Ammon's horn (tissue), 1 donor: ENCODE measurements around the gene GLB1L3.
"Not testable (repeated sequence)": the region's sequence is repeated elsewhere in the genome, so short reads cannot be mapped to it uniquely, and the experiment has no call there.

ENCODE experiments used
- DNase-seq: peaks from one replicate; pipeline ENCODE4 v3.0.0-alpha.2; 2016; ENCODE audit warnings: low spot score

The GLB1L3 gene

DNA sequence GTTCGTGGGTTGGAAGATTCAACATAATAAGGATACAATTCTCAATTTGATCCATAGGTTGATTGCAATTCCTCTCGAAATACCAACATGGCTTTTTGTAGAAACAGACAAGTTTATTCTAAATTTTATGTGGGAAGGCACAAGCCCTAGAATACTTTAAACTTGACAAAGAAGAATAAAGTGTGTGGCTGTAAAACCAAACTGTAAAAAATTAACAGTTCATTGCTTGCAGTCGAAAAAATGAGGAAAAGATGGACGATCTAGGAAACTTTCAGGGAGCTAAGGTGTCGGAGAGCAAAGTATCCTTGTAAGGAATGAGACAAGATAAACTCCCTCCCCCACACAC is 1.0 kb upstream of the GLB1L3 start:
- no peak for DNase-seq

DNA sequence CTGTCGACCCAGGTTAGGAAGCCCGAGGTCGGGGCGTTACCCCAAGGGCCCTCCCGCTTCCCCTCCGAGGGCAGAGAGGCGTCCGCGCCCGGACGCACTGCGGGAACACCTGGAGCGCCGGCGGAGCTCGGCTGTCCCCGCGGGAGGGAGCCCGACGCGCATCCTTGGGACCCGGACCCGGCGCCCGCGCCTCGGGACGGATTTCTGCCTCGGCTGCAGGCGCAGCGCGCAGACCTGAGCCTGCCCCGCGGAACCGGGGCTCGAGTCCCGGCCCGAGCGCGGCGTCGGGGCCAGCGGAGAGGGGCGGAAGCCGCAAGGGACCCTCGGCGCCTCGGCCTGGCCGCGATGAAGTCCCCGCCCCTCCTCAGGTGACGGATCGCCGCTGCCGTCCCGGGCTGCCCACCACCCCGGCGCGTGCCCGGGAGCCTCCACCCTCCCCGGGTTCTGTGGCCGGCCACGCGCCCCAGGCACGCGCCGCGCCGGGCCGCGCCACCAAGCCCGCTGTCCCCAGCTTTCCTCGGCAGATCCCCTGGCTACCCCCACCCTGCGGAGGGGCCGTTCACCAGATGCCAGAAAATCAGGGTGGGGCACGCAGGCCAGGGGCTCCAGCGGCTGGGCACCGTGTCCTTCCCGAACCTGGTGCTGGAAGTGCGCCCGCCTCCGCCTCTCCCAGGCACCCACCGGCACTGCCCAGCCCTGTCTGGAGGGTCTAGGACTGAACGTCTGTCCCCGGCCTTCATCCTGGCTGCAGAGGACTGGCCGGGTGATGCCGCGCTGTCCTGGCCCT is 410 bp downstream of the GLB1L3 start:
- DNase-seq = no peak

DNA sequence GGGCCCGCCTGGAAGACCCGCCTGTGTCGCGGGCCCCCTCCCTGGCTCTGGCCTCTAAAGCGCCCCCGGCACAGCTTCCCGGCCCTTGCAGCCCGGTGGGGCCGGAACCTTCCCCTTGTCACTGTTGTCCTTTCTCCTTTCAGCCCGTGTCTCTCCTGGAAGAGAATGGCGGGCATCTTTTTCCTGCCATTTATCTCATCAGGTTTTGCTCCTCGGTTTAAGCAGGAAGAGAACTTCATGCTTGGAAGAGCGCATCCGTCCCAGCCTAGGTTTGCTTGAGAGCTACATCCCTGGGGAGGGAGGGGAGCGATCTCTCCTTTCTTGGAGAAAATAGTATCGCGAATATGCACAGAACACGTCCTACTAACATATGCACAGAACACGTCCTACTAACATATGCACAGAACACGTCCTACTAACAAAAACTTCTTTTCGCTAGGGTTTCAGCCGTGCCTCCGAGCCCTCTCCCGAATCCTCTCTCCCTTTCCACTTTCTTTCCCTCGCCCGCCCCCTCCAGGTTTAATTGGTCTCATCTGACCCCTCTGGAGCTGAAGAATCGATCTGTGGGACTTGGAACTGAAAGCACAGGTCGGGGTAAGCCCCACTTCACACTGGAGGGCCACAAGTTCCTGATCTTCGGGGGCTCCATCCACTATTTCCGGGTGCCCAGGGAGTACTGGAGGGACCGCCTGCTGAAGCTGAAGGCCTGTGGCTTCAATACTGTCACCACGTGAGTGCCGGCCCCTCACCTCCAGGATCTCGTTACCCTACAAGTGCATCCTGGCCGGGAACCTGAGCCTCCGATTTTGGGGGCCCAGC is 1.2 kb downstream of the GLB1L3 start:
- DNase-seq = no peak

DNA sequence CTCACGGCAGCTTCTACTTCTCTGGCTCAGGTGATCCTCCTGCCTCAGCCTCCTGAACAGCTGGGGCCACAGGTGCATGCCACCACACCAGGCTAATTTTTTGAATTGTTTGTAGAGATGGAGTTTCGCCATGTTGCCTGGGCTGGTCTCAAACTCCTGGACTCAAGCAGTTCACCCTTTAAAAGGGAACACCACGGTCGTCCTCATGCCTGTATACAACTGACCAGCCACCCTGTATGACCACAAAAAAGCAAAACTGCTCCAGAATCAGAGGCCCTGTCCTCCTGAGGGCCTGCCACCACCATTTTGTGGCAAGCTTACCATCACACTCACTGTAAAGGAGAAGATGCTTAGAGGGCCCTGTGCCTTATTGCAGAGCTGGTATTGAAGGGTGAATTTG is 2.2 kb downstream of the GLB1L3 start:
- no peak for DNase-seq

DNA sequence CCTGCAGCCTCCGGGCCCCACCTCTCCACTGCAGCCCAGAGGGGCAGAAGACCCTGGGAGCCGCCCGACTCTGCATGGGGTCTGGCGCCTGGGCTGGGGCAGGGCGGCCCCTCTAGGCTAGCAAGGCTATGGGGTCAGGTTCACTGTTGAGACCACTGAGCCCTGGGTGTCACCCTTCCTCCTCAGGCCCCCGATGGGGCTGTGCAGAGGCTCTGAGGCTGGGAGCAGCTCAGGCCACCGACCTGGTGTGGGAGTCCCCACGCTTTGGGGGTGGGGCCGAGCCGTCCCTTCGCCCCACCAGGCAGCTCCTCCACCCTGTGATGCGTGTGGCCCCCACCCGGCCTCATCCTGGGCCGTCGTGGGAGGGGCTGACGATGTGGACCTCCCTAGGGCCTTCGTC is 5.5 kb downstream of the GLB1L3 start:
- not testable (repeated sequence) for DNase-seq

DNA sequence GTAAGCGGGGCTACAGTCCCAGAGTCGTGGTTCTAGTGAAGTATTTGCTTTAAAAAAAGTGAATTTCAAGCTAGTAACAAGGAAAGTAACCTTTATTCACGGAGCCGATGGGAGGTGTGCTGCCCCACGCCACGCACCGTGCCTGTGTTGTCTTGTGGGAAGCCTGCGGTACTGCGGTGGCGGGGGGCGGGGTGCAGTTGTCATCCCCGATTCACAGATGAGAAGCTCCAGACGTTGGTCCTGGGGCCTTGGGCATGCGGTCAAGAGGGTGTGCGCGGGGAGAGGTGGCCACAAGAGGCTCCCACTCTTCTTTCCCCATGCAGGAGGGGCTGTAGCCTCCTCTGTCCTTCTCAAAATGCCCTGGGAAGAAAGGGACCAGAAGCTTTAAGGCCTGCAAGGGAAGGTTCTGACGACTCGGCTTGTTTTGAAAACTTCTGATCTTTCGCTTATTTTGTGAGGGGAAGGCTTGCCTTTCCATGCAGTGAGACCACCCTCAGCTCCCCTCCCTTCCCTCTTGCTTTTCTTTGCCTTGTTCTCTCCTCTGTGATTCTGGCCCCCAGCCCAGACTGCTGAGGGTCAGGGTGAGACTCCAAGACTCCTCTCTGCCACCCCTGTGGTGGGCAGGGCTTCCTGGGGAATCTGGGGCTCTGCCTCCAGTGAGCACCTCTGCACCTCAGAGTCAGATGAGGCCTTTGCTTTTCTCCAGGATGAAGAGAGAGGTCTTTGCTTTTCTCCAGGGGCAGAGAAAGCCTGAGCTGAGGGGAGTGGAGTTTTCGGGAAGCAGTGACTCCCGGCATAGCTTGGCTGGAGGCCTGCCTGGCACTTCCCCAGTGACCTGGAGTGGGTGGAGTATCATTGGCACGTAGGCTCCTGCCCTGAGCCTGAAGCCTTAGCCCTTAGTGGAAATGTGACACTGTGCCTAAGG is 6.2 kb downstream of the GLB1L3 start:
- DNase-seq = no peak

DNA sequence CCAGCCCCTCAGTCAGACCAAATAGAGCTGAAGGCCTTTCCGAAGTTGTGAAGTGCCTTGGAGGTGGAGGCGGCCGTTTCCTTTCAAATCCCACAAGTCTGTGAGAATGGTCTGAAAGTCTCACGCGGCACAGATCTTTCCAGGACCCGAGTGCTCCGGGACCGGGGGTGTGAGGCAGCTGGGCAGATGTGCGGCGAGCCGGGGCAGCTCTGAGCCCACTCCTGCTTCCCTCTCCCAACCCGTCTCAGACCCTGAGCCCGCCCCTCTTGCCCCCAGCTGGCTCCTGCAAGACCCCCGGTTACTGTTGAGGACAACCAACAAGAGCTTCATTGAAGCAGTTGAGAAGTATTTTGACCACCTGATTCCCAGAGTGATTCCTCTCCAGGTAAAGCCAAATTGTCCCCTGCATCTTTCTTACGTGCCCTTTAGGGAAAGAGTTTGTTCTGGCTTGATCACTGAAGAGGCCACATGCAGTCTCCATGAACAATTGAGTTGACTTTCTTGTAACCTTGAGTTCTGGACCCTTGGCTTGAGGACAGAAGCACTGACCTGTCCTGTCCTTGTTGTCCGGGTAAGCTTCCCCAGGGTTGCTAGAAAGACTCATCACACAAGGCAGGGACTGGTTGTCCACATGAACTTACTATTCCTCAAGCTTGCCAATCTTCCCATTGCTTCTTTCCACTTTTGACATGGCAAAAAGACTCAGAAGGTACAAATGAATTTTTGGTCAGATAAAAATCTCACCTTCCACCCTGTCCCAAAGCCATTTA is 7.5 kb downstream of the GLB1L3 start:
- no peak for DNase-seq

DNA sequence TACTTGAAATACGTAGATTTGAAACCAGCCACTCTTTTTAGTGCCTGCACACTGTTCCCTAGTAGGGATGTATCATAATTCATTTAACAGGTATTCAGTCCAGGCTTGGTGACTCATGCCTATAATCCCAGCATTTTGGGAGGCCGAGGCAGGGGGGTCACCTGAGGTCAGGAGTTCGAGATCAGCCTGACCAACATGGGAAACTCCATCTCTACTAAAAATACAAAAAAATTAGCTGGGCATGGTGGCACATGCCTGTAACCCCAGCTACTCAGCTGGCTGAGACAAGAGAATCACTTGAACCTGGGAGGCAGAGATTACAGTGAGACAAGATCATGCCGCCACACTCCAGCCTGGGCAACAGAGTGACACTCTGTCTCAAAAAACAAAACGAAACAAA is 8.2 kb downstream of the GLB1L3 start:
- DNase-seq = not testable (repeated sequence)

DNA sequence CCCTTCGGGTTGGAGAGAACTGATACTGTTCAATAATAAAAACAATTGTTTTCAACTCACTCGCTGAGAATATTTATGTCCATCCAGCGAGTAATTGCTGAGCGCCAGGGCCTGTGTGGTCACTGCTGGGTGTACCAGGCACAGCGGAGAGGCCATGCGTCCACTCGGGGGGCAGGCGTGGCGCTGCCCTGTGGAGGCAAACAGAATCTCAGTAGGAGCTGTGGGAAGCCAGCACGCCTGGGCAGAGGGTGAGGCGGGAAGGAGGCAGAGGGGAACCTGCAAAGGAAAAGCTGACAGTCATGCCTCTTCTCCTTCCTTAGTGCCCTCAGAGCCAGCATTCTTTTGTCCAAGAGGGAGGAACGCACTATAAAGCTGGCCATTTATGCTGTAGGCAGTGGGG is 11.4 kb downstream of the GLB1L3 start:
- no peak for DNase-seq

DNA sequence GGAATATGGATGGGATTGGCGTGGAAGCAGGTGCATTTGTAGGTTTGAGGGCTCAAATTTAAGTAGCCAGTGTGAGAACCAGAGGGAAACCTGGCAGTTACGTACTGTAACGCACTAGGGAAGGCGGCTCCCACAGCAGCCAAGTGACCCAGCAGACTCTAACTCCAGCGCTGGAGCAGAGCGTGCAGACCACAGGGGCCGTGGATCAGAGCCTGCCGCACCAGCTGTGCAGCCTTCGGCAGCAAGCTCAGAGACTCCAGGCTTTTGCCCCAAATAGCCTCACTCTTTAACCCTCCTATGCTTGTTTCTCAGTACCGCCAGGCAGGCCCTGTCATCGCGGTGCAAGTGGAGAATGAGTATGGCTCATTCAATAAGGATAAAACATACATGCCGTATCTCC is 12.3 kb downstream of the GLB1L3 start:
- DNase-seq = no peak

DNA sequence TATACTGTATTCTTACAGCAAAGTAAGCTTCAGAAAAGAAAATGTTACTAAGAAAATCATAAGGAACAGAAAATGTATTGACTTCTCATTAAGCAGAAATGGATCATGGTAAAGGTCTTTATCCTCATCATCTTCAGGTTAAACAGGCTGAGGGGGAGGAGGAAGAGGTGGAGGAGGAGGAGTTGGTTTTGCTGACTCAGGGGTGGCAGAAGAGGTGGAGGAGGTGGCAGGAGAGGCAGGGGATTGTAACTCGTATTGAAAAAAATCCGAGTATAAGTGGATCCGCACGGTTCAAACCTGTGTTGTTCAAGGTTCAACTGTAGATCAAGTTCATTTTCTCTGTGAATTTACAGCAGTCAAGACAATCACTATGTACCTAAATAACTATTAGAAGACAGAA is 13.0 kb downstream of the GLB1L3 start:
- DNase-seq = no peak

DNA sequence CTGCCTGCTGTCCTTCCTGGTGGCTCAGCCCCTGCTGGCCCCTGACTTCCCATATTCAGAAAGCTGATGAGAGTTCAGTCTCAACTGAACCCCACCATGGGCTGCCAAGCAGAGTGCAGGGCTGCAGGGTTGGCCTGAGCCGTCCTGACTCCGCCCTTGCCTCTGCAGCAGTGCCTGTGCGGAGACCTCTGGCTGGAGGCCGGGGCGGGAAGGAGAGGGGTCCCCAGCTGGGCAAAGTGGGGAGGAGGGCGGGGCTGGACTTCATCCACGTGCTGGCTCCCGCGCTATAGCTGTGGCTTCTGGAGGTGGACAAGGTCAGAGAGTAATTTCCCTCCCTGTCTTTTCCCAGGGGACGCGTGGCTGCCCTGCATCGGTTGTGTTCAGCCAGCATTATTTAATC is 13.6 kb downstream of the GLB1L3 start:
- no peak for DNase-seq

DNA sequence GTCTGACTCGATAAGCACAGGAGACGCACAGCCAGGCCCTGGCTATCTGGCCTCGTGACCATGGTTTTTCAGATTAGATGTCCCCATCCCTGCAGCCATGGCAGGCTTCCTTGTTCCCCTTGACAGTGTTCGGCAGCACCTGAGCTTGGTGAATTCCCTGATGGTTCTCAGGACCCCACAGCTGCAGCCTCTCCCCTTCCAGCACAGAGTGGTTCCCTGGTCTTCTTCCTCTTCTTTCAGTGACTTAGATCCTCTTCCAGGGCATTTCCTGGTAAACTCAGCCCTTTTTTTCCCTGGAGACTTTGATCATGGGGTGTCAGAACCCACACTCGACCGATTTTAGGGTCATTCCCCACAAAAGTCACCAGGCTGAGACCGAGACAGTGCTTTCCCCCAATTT is 14.5 kb downstream of the GLB1L3 start:
- no peak for DNase-seq

DNA sequence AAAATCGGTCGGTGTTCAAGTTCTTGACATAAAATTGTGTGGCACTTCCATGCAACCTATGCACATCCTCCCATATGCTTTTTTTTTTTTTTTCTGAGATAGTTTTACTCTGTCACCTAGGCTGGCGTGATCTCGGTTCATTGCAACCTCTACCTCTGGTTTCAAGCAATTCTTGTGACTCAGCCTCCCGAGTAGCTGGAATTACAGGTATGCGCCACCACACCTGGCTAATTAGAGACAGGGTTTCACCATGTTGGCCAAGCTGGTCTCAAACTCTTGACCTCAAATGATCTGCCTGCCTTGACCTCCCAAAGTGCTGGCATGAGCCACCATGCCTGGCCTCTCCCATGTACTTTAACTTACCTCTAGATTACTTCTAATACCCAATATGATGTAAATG is 15.0 kb downstream of the GLB1L3 start:
- DNase-seq = no peak

DNA sequence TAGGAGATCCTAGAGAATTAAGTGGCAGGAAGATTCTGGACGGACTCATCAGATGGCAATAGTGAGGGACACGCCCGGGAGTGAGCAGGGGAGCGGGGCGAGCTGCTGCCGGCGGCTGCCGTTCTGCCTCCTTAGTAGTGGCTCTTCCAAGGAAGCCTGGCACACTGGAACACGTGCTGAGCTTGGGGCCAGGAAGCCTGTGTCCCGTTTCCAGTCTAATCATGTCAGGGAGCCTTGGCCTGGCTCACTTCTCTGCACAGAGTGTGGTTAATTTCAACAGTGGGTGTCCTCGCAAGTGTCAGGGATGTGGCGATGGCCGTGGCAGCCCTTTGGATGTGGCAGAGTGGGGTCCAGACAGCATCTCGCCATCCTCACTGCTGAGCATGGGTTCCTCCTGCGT is 16.5 kb downstream of the GLB1L3 start:
- DNase-seq = no peak

DNA sequence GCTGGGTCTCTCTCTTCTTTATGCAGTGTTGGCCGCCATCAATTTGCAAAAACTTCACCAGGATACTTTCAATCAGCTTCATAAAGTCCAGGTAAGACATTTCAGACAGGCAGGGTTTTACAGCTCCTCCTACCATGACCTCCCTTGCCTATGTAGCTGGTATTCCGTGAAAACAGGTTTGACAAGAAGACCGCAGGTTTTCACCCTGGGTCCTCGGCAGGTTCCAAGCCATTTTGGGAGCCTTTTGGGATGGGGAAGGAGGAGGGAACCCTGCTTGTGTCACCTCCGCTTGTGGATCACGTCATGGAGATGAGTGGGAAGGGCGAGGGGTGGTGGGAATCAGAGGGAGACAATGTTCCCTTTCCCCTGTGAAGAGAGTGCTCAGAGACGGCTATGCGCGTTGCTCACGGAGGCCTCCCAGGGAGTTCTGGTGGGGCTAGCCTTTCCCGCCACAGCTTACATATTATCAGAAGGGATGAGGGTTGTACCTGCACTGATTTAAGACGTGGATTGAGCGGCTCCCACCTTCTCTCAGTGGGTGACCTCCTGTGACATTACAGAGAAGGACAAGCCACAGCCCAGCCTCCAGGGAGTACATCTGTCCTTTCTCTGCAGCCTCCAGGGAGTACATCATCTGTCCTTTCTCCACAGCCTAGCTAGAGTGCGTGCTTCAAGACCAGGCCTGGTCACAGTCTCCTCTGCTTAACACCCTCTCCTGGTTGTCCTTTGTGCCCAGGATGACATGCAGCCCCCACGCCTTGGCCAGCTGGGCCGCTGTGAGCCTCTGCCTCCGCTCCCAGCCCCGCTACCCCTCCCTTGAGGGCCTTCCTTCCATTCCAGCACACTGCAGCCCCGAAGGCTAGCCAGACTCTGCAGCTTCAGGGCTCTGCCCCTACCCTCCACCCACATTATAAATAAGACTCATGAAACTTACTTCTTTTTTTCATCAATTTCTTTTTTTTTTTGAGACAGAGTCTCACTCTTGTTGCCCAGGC is 17.2 kb downstream of the GLB1L3 start:
- DNase-seq = no peak

DNA sequence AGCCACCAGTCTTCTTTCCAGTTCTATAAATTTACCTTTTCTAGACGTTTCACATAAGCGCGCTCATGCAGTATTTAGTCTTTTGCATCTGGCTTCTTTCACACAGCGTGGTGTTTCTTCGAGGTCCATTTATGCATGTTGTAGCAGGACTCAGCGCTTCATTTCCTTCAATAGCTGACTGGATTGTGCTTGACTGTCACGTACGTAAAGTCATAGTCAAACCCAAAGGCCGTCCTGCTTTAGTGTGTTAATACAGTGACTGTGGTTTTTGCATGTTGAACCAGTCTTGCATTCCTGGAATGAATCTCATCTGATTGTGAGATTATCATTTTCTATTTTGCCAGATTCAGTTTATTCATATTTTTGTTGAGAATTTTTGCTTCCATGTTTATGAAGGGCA is 18.5 kb downstream of the GLB1L3 start:
- no peak for DNase-seq

DNA sequence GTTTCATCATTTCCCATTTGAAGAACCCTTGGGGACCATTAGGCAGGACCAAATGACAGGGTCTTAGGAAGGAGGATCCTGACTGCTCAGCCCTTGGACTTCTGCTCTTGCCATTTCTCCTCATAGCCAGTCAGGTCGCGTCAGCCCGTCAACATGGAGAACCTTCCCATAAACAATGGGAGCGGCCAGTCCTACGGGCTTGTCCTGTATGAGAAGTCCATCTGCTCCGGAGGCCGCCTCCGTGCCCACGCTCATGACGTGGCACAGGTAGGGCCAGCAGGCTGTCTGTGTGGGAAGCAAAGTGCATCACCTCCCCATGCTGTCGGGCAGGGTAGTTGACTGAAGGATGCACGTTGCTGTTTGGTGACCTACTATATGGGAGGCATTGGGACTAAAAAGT is 36.0 kb downstream of the GLB1L3 start:
- DNase-seq = no peak

DNA sequence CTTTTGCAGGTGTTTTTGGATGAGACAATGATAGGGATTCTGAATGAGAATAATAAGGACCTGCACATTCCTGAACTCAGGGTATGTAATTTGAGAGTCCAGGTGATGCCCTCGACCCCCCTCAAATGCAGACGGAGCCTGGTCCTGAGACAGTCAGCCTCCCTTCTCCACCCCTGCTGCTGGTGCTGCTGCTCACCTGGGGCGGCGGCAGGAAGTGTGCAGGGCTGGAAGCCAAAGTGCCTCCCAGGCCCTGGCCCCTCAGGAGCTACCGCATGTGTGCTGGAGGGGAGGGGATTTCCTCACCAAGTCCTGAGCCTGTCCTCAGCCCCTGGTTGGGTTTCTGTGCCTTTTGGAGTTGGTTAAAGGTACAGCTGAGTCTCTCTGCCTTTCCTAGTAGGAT is 36.6 kb downstream of the GLB1L3 start:
- DNase-seq = no peak

DNA sequence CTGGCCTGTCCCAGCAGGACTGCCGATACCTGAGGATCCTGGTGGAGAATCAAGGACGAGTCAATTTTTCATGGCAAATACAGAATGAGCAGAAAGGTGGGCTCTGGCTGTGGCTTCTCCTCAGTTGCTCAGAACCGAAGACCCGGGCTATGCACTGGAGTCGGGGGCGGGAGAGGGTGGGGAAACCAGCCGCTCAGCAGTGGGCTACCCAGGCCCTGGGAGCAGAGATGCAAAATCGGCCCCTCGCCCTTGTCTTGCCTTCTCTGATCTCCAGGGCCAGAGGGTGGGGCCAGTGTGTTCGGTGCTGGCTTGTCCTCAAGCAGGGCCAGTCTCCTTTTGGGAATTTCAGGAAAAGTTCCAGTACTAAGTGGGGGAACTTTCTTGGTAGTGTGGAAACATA is 37.2 kb downstream of the GLB1L3 start:
- DNase-seq = no peak
